ENCODE measurements around the gene CEP120.

- TF ChIP-seq, protein P1, sequence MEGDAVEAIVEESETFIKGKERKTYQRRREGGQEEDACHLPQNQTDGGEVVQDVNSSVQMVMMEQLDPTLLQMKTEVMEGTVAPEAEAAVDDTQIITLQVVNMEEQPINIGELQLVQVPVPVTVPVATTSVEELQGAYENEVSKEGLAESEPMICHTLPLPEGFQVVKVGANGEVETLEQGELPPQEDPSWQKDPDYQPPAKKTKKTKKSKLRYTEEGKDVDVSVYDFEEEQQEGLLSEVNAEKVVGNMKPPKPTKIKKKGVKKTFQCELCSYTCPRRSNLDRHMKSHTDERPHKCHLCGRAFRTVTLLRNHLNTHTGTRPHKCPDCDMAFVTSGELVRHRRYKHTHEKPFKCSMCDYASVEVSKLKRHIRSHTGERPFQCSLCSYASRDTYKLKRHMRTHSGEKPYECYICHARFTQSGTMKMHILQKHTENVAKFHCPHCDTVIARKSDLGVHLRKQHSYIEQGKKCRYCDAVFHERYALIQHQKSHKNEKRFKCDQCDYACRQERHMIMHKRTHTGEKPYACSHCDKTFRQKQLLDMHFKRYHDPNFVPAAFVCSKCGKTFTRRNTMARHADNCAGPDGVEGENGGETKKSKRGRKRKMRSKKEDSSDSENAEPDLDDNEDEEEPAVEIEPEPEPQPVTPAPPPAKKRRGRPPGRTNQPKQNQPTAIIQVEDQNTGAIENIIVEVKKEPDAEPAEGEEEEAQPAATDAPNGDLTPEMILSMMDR (conservative IDR thresholded peaks at IDR 0.05; ENCODE audit: low read length) = no peak
- no peak for TF ChIP-seq EZH2phosphoT487 (IDR thresholded peaks at IDR 0.05; ENCODE audit: borderline replicate concordance)
These were observed 27.8 kb upstream of the CEP120 start for GRCh38 chr5:123451047-123451446.
